RKO (cell line): ENCODE measurements around the gene GNGT2.

Source experiments
- DNase-seq: peaks from one replicate; pipeline ENCODE4 v3.0.0-alpha.2; 2016; ENCODE audit warnings: low spot score

The GNGT2 gene

DNA sequence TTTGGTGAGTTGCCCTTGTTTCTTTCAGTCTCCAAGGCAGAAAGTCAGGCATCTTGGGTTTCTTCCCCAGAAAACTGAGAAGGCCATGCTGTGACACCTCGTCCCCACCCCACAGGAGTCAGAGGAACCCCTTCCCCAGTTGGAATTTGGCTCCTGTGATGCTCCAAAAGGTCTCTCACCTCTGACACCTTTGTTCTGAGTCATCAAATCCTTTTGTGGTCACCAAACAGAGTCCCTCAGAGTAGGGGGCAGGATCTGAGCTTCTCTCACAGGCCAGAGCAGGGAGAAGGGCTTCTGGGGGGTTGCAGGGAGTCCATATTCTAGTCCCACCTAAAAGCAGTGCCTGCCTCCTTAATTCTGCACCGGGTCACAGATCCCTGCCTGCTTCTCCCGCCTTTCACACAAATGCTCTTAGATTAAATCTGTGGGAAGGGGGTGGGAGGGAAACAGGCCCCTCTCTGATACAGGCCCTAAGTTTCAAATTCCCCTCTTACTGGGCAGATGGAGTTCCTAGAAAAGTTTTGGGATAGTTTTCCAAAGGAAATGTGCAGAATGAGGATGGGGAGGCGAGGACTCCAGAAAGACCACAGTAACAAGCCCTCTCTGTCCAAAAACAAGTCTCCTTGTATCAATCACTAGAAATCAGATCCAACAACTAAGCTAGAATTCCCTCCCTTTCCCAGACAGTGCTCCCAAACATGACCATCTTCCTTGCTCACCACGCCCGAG, 18.9 kb upstream of the GNGT2 start:
- DNase-seq = no peak

- peak; percentile 61 for DNase-seq
Measured at GRCh38 chr17:49227436-49228261, 17.3 kb upstream of the GNGT2 start.

DNA sequence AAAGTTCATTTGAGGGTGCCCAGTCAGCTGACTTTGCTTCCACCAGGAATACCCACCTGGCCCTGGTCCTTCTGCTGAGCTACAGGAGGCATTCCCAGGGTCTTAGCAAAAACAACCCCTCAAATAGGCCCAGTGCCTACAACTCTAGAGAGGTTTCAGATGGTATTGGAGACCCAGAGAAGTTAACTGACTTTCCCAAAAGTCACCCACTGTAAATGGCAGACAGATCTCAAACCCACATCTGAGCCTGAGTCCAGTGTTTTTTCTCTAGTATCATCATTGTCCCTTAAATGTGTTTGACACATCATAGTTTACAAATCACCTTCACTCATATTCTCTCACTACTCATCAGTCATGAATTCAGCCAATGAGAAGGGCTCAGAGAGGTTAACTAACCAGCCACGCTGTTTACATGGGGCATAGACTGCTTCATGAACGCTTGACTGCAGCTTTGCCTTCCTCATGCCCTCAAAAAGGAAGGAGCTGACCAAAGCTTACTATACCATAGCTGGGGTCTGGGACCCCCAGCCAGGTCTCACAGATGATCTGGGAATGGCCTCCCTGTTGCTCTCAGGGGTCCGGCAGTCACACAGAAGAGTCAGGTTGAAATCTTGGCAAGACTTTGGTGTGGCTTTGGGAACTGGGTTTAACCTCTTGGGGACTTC, 16.5 kb upstream of the GNGT2 start:
- no peak for DNase-seq

DNA sequence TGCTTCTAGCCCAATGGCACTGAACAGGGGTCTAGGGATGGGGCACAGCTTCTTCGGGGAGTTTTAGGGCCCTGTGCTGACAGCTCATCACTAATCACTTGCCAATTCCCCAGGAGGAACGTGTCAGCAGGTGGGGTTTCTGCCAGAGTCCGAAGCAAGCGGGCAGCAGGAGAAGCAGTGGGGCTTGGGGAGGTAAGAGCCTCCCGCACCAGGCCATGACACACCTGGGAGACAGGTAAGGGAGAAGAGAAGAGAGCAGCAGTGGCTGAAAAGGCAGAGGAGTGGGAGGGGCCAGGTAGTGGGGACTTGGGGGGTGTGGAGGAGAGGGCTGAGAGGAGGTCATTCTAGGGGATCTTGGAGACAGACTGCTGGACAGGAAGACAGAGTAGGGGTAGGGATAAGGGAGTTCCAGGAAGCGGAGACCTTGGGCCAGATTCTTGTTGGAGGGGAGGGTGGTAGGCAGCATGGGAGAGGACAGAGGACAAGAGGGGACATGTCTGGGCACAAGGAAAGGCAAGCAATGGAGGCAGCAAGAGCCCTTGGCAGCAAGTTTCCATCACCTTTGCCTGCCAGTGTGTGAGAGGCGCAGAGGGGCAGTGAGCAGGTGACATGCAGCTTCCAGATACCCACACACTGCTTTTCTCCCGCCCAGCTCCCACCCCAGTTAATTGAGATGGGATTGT, 15.3 kb upstream of the GNGT2 start:
- no peak for DNase-seq

DNA sequence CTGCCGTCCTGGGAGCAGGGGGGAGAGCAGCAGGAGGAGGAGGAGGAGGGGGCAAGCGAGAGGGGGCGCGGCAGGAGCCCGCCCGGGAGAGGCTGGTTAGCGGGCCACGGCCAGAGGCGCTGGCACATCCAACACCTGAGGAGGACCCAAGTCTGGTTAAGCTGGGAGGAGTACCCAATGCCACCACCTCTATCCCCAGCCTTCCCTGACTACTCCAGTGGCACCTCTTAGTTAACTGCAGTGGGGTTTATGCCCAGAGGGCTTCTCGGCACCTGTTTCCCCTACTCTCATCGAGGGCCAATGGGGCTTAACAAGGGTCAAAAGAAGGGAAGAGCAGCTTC, 14.6 kb upstream of the GNGT2 start:
- DNase-seq = no peak

DNA sequence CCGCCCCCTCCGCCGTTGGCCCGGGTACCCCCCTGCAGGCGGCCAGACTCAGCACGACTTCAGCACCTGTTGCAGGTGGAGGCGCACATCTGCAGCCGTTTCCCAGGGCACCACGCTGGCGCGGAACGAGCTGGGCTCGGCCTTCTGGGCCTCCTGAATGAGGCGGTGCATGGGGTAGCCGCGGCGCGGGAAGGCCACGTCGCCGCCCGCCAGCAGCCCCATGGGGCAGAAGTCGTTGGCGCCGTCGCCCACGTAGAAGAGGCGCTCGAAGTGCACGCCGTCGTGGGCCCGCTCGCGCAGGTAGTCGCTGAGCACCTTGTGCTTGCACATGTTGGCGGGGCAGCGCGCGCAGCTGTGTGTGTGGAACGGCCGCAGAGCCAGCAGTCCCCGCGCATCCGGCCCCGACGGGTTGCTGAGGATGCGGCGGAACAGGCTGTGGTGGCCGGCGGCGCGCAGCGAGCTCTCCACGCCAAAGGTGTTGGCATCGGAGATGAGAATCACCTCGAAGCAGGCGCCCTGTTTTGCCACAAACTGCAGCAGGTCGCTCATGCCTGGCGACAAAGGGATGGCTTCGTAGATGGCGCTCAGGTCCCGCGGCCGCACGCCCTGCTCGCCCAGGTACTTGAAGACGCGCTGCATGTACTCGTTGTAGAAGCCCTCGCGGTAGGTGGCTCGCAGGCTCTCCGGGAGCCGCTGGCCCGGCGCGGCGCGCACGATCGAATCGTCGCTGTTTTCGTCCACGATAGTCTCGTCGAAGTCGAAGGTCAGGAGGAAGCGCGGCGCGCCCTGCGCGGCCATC, 14.0 kb upstream of the GNGT2 start:
- DNase-seq = no peak

GRCh38 chr17:49223517-49224197, 13.3 kb upstream of the GNGT2 start:
- no peak for DNase-seq

DNA sequence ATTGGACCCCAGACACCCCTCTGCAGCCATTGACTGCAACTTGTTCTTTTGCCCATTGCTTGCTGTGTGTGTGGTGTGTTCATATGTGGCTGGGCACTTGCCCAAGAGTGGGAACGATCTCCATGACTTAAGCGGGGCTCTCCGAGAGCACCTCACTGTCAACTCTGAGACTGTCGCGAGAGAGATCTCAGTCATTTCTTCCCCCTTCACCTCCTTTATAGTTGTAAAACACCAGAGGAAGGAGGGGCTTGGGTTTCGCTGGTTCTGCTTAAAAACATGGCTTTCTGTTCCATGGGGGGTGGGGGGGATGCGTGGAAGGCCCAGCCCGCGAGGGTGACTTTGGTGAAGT, 12.8 kb upstream of the GNGT2 start:
- DNase-seq = no peak

- no peak for DNase-seq
Measured at GRCh38 chr17:49219987-49220386, 9.6 kb upstream of the GNGT2 start.

DNA sequence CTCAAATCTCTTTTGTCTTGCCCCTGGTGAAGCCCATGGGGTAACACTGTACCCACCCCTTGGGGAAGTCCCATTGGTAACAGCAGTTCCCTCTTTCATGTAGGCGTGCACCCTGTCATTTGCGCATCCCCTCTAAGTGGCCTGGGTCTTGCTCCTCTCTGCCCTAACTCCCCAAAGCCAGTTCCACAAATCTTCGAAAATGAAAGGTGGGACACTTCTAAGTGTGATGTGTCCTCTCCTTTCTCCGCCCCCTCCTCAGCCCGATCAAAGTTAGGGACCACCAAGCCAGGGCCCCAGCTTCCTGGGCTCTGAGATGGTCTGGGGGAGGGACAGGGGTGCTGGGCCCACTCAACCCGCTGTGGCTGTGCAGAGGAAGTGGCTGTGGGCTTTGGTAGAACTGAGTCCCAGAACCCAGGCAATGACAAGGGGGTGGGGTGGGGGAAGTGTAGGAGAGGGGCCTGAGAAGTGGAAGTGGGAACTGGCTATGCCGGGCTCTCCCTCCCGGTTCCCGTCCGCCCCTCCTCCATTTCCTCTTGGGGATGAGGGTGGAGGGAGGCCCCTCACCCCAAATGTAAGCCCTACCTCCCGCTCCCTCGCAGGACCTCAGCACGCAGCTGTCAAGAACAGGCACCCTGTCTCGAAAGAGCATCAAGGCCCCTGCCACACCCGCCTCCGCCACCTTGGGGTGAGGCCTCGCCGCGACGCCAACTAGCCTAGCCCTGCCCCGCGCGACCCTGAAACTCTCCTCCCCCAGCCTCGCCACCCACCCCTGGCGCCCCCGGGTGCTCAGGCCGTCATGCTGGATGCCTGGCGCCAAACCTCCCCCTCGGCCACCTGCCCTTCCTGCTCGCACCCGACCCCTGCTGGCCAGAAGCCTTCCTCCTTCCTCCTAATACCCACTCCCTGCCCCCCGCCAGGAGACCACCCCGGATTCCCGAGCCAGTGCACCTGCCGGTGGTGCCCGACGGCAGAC, 8.9 kb upstream of the GNGT2 start:
- no peak for DNase-seq

GRCh38 chr17:49217651-49218413, 7.5 kb upstream of the GNGT2 start:
- no peak for DNase-seq

GRCh38 chr17:49216953-49217650, 6.7 kb upstream of the GNGT2 start:
- no peak for DNase-seq

DNA sequence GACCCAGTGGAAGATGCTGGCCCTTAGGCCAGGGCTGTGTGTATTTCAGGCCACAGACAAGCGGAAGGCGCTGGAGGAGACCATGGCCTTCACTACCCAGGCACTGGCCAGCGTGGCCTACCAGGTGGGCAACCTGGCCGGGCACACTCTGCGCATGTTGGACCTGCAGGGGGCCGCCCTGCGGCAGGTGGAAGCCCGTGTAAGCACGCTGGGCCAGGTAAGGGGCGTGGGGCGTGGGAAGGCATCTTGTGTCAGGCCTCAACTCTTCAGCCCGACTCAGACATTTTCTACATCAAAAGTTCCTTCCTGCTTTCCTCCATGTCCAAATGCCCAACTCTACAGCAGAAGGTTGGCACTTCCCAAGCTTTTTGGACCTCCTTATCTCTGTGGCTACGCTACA, 6.1 kb upstream of the GNGT2 start:
- no peak for DNase-seq

DNA sequence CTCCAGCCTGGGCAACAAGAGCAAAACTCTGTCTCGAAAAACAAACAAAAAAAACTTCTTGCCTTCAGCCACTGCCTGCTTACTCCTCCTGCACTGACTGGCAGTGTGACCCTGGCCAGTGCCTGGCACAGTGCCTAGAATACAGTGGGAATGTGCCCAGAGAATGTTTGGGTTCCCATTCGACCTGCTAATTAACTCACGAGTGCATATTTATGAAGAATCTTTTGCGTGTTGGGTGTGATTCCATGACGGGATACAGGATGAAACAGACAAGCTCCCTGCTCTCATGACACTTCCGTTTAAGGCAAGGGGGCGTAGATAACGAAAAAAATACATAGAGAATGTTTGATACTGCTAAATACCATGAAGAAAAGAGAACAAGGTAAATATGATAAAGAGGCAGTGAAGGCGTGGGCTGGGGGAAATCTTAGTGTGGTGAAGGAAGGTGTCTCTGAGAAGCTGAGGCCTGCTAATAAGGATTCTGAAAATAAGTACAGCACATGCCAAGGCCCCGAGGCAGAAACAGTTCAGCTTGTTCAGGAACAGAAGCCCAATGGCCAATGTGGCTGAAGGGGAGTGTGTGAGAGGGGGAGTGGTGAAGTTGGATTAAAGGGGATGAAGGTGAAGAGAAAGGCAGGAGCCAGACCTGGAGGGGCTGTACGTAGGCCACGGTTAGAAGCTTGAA, 4.4 kb upstream of the GNGT2 start:
- no peak for DNase-seq

DNA sequence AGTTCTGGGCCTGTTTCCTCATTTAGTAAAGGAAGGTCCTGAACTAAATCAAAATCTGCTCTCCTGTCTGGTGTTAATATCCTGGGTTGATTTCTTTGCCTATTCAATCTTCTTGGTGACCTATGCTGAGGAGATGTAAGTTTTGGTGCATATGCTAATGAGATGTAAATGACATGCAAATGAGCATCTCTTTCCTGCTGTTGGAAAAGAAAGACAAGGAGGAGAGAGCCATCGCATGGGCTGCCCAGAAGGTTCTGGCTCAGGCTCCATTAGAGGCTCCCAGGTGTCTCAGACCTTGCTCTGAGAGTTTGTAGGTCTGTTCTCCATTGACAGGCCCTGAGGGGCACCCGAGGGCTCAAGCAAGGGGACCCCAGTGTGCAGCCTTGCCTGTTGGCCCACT, 3.5 kb upstream of the GNGT2 start:
- no peak for DNase-seq

- DNase-seq = no peak
Measured at GRCh38 chr17:49213399-49213798, 3.0 kb upstream of the GNGT2 start.

DNA sequence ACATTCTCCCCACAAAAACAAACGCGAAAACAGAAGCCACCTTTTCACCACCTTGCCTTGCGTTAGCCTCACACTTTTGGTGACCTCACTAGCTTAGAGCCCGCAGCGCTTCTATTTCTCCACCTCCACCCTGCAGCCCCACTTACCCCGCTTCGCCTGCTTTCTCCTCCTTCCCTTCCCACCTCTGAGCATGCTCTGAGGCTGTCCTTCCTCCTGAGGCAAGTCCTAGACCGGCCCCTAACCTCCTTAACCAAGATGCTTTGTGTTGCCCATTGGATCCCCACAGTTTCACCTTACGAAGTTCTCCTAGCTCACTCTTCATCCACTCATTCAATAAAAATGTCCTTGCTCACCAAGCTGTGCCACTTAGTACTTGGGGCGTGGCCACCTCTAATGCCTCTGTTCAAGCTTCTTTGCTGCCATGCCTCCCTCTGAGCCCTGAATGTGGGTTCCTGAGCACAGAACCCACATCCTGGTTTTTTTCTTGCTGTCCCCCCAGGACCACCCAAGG, 1.3 kb downstream of the GNGT2 start:
- no peak for DNase-seq

DNA sequence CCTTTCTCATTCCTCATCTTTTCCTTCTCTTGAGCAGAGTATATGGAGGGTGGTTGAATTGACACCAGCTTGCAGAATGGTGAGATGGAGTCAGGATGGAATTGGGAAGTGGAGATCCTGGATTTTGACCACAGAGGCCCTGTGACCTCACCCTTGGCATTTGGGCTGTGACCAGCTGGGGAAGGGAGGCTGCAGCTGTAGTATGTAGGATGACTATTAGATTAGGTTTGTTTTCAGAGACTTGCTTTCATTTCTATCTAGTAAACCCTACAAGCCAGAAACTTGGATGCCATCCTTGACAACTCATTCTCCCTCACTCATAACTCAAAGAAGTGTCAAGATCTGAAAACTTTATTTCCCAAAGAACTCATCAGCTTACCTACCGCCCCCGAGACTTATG, 5.9 kb downstream of the GNGT2 start:
- no peak for DNase-seq
